ENCODE results near the gene RPP25.

DNA sequence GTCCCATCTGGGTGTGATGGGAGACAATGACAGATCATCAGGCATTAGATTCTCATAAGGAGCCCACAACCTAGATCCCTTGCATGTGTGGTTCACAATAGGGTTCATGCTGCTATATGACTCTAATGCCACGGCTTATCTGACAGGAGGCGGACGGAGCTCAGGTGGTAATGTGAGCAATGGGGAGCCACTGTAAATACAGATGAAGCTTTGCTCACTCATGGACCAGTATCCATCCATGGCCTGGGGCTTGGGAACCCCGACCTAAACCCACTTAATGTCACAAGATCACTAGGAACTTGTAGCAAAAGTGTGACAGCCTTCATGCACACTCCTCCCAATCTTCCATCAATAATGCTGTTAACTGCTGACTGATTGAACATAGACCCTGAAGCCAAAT, 47.9 kb downstream of the RPP25 start:
- no peak for TF ChIP-seq POLR2A (IDR thresholded peaks at IDR 0.05)
- TF ChIP-seq, protein P1, sequence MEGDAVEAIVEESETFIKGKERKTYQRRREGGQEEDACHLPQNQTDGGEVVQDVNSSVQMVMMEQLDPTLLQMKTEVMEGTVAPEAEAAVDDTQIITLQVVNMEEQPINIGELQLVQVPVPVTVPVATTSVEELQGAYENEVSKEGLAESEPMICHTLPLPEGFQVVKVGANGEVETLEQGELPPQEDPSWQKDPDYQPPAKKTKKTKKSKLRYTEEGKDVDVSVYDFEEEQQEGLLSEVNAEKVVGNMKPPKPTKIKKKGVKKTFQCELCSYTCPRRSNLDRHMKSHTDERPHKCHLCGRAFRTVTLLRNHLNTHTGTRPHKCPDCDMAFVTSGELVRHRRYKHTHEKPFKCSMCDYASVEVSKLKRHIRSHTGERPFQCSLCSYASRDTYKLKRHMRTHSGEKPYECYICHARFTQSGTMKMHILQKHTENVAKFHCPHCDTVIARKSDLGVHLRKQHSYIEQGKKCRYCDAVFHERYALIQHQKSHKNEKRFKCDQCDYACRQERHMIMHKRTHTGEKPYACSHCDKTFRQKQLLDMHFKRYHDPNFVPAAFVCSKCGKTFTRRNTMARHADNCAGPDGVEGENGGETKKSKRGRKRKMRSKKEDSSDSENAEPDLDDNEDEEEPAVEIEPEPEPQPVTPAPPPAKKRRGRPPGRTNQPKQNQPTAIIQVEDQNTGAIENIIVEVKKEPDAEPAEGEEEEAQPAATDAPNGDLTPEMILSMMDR (IDR thresholded peaks at IDR 0.05) = no peak

Data from thyroid gland (tissue), 4 donors.